GM20000 (cell line): ENCODE data around the gene KCNIP3.

Source experiments
- DNase-seq: peaks from one replicate; pipeline ENCODE4 v3.0.0; 2012; ENCODE audit warnings: low spot score
- TF ChIP-seq, protein P1 (sequence below): IDR thresholded peaks from 2 replicates; pipeline ENCODE4 v1.5.1; 2012; ENCODE audit warnings: mild to moderate bottlenecking, control low read depth; ENCODE audit errors: extremely low read depth, missing control alignments

KCNIP3 gene

GRCh38 chr2:95362486-95362885 lies 65.3 kb downstream of the KCNIP3 start:
- no peak for DNase-seq
- TF ChIP-seq, protein P1, sequence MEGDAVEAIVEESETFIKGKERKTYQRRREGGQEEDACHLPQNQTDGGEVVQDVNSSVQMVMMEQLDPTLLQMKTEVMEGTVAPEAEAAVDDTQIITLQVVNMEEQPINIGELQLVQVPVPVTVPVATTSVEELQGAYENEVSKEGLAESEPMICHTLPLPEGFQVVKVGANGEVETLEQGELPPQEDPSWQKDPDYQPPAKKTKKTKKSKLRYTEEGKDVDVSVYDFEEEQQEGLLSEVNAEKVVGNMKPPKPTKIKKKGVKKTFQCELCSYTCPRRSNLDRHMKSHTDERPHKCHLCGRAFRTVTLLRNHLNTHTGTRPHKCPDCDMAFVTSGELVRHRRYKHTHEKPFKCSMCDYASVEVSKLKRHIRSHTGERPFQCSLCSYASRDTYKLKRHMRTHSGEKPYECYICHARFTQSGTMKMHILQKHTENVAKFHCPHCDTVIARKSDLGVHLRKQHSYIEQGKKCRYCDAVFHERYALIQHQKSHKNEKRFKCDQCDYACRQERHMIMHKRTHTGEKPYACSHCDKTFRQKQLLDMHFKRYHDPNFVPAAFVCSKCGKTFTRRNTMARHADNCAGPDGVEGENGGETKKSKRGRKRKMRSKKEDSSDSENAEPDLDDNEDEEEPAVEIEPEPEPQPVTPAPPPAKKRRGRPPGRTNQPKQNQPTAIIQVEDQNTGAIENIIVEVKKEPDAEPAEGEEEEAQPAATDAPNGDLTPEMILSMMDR: no peak

DNA sequence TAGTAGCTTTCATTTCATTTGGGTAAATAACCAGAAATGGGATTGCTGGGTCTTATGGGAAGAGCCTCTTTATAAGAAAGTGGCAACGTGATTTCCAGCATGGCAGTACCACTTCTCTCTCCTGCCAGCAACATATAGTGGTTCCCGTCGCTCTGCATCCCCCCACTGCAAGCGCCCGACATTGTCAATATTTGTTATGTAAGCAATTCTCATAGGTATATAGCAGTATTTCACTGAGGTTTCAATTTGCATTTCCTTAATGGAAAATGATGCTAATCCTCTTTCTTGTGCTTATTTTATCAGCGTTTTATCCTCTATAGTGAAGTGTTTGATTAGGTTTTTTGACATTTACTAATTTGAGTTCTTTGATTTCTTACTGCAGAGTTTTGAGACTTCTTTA lies 69.4 kb downstream of the KCNIP3 start:
- DNase-seq: no peak
- TF ChIP-seq, protein P1: no peak

- TF ChIP-seq, protein P1: no peak
- DNase-seq: no peak
Measured at GRCh38 chr2:95372216-95372829, 75.2 kb downstream of the KCNIP3 start.

GRCh38 chr2:95372845-95373244 lies 75.7 kb downstream of the KCNIP3 start:
- DNase-seq: no peak

DNA sequence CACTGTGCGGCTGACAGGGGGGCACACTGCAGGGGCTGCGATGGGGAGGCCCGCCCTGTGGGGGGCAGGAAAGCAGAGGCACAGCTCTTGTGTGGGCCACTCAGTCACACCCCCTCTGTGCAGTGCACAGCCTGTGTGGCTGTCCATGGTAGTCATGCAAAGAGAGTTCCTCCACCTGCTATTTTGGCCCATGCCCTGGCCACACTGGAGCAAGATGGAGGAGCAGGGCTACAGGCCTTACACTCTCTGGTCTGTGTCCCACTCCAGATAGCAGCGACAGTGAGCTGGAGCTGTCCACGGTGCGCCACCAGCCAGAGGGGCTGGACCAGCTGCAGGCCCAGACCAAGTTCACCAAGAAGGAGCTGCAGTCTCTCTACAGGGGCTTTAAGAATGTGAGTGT lies 76.9 kb downstream of the KCNIP3 start:
- TF ChIP-seq, protein P1: no peak
- DNase-seq: no peak

More at GRCh38 chr2:95372845-95373244, 75.7 kb downstream of the KCNIP3 start:
- TF ChIP-seq, protein P1: no peak

DNA sequence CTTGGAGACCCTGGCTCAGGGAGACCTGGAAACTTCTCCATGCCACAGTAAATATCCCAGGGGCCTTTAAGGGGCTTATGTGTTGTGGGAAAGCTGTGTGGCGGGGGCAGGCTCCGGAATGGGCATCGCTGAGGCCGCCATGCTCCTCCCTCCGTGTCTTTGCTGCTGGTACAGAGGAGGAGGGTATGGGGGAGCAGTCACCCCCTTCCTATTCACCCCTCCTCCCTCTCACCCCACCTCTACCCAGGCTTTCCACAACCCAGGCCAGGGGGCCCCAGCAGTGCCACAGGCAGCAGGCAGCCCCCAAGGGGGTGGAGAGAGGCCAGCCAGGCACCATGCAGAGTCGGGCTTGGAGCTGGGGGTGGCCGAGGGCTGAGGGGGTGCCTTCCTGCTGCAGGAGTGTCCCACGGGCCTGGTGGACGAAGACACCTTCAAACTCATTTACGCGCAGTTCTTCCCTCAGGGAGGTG lies 77.3 kb downstream of the KCNIP3 start:
- no peak for DNase-seq

DNA sequence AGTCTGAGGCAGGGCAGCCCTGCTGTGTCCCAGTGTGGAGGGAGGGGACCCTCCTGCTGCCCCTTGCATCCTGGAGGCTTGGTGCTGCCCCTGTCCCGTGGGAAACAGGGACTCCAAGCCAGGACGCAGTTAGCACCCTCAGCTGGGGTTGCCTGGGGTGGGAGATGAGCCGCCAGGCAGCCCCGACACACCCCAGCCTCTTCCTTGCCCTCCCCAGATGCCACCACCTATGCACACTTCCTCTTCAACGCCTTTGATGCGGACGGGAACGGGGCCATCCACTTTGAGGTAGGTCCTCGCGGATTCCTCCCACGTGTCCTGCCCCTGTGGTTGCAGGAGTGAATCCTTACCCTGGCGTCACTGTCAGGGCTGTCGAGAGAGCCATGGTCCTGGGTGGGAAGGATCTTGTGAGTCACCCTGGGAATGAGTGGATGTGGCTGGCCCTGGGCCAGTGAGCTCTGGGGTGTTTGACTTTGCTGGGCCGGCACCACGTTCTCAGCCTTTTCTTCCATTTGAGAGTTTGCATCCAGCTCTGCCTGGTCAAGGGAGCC lies 77.8 kb downstream of the KCNIP3 start:
- DNase-seq: no peak
- TF ChIP-seq, protein P1: no peak

More for the DNA sequence above, 77.3 kb downstream of the KCNIP3 start:
- TF ChIP-seq, protein P1: no peak
